ENCODE results near the gene RIPK4.

DNA sequence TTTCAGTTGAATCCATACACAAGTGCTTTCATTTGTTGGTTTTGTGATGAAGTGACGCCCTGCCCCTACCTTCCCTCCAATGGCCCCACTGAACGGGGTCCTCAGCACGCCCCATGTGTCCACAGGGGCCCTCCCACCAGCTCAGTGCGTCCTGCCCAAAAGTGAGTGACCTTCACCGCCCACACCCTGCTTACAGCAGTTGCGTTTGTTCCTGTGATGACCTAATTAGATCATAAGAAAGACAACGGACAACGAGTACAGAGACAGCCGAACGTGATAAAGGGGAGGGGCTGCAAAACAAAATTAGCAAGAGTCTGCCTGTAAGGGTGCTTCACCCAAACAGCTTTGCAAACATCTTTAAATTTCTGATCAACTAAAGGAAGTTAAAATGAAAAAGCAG lies 38.2 kb upstream of the RIPK4 start:
- TF ChIP-seq ZNF253 (CRISPR knock-in tag; IDR thresholded peaks at IDR 0.05; ENCODE audit: borderline replicate concordance) = no peak
- no peak for TF ChIP-seq POLR2A (IDR thresholded peaks at IDR 0.05; ENCODE audit: insufficient read depth in 1 of 2, low read depth in 2 of 2, low read length in 2 of 2)
- TF ChIP-seq ZFP90 (CRISPR knock-in tag; IDR thresholded peaks at IDR 0.05; ENCODE audit: borderline replicate concordance) = no peak
- TF ChIP-seq ETV6 (CRISPR knock-in tag; conservative IDR thresholded peaks at IDR 0.05) = no peak
- no peak for TF ChIP-seq CCAR2 (optimal IDR thresholded peaks at IDR 0.05; ENCODE audit: low read depth, low read length)
- TF ChIP-seq DNMT3B (CRISPR knock-in tag; conservative IDR thresholded peaks at IDR 0.05) = no peak
- TF ChIP-seq JUNB (CRISPR knock-in tag; IDR thresholded peaks at IDR 0.05; ENCODE audit: borderline replicate concordance) = no peak
- no peak for TF ChIP-seq ZBTB20 (CRISPR knock-in tag; IDR thresholded peaks at IDR 0.05; ENCODE audit: borderline replicate concordance, low read depth)
- no peak for TF ChIP-seq ELF1 (CRISPR knock-in tag; IDR thresholded peaks at IDR 0.05)
